HG03432 (cell line): ENCODE data around the gene ZMIZ1.

Experiments
- ATAC-seq: cut with Tn5 transposase; IDR thresholded peaks from one replicate; pipeline ENCODE4 v1.9.1; 2021; ENCODE audit warnings: mild to moderate bottlenecking, moderate library complexity; ENCODE audit not compliant: unreplicated experiment

Gene ZMIZ1

DNA sequence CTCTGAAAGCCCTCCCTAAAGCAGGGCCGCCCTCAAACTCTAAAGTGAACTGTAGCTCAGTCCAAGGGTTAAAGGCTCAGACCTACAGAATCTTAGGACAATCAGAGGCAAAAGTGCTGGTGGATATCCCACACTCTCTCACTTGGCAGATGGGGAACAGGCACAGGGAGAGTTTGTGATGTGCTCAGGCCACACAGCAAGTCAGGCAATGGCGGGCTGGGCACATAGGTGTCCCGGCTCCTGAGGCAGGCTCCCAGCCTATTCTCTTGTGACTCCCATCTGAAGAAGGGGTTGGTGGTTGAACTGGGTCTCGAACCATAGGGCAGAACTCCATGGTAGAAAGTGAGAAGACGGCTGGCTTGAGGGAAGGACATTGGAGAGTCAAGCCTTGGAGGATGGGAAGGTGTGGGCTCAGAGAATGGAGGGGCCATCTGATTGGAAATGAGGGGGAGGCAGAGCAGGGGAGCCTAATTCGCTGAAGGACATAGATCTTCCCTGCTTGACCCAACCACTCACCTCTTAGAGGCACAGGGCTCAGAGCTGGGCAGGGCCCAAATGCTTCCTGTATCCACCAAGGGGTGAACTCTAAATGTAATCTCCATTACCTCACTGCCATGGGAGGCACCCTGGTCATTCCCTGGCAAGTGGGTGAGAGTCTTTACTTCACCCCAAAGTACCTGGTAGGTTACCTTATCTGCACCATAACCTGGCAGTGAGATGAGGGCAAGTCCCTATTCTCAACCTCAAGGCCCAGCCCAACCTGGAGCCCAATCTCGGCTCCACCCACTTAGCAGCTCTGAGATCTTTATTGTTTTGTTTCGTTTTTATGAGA, 4.9 kb upstream of the ZMIZ1 start:
- no peak for ATAC-seq

DNA sequence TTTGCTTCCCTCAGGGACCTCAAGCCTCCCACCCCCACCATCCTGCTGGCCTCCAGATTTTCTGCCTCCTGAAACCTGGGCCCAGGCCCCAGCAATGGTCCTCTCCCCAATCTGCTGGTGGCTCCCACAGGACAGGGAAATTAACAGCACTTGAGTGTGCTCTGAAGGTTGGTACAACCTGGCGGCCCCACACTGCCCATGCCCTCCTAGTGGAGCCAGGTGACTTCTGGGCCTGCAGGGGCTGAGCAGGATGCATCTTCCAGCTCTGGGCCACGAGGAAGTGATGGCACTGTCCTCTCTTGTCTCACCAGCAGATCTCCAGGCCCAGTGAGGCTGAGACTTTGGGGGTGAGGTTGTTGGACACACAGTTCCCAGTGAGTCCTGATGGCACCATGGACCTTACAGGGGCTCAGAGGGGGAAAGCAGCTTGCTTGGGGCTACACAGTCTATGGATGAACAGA, 3.6 kb upstream of the ZMIZ1 start:
- no peak for ATAC-seq

GRCh38 chr10:79065853-79066252, 2.9 kb upstream of the ZMIZ1 start:
- no peak for ATAC-seq

GRCh38 chr10:79066411-79067240, 2.1 kb upstream of the ZMIZ1 start:
- ATAC-seq, result no peak

GRCh38 chr10:79067241-79068202, 1.2 kb upstream of the ZMIZ1 start:
- ATAC-seq, result no peak

- peak; percentile 0 for ATAC-seq
Measured at GRCh38 chr10:79068203-79068561, 584 bp upstream of the ZMIZ1 start.

DNA sequence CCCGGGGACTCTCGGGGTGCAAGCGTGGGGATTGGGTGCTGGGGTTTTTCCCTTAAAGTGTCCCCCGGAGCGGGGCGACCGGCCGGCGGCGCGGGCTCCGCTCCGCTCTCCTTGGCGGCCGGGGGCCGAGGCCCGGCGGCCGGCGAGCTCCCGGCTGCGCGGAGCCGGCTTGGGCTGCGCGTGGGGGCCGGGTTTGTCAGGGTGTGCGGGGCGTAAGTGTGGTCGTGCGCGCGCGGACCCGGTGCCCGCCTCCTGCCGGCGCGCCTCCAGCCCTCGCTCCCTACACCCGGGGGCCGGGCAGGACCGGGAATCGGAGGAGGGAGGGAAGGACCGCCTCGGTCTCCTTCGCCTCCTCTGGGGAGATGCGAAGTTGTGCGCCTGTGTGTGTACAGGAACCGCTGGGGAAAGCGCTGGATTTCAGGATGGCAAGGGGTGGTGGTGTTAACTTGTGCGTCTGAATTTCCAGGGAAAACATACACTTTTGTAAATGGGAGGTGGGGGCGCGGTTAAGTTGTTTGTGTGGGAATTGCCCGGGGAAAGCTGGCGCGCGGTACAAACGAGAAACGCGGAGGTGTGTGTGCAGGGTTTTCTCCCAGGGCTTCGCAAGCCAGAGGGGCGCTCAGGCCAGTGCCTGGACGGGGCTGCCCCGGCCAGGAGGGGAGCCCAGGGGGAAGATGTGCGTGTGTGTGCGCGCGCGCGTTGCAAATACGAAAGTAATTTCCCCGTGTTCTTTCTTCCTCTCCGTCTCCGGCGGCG, 737 bp downstream of the ZMIZ1 start:
- ATAC-seq, result peak; percentile 20

GRCh38 chr10:79070081-79070605, 1.4 kb downstream of the ZMIZ1 start:
- no peak for ATAC-seq

GRCh38 chr10:79070606-79071395, 2.0 kb downstream of the ZMIZ1 start:
- no peak for ATAC-seq

- no peak for ATAC-seq
Measured at GRCh38 chr10:79071396-79071923, 2.7 kb downstream of the ZMIZ1 start.

- ATAC-seq, result no peak
Measured at GRCh38 chr10:79072041-79072441, 3.3 kb downstream of the ZMIZ1 start.

- ATAC-seq, result no peak
Measured at GRCh38 chr10:79072994-79073645, 4.4 kb downstream of the ZMIZ1 start.

DNA sequence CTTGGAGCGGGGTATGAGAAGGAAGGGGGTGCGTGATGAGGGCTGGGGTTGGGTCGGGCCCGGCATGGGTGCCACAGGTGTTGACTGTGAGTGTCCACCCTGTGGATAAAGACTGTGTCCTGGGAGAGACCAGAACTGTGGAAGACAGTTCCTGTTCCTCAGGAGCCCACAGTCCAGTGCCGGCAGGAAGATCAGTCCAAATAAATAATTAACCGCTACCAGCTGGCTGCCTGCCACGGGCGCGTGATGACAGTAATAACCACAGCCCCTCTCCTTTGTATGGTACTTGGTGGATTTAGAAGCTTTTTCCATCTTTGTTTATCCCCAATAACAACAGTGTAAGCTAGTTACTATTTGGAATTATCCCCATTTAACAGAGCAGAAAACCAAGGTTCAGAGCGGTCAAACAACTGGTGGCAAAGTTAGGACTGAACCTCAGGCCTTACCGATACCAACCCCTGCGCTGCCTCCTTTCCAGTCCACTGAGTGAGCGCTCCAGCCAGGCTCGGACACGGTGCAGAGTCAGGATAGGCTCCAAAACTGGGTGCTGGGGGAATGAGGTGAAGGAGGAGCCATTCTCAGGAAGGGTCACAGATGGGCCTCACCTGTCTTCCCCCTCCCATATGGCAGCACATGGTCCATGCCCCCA, 5.1 kb downstream of the ZMIZ1 start:
- no peak for ATAC-seq

DNA sequence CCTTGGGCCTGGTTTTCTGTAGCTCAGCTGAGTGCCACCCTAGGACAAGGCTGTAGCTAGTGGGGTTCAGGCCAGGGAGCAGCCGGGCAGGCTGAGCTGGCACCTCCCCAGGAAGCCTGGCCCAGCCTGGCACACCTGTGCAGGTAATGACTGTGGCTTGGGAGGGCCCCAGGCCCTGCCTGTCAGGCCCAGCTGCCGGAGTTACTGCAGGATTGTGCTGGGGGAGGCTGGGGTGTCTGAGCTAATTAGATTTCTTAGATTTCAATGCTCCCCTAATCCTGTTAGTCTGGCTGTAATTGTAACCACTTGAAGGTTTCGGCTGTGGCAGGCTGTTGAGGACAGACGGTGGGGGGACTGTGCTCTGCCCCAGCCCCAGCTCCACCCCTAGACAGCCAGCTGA, 6.0 kb downstream of the ZMIZ1 start:
- no peak for ATAC-seq

DNA sequence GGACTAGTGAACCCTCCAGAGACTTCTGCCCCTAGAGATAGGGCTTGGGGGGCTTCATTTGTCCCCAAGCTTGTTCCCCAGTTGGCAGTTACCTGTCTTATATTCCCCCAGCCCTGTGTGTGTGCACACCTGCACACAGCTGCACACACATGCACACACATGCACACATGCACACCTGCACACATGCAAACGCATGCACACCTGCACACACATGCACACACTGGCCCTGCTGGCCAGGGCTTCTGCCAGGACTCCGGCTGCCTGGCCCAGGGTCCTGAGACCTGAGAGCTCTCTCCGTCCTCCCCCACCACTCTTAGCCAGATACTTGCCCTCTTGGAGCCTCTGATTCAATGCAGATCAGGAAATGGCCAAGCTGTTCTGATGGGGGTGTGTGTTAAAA, 6.7 kb downstream of the ZMIZ1 start:
- ATAC-seq, result no peak

- no peak for ATAC-seq
Measured at GRCh38 chr10:79077488-79078173, 8.9 kb downstream of the ZMIZ1 start.

DNA sequence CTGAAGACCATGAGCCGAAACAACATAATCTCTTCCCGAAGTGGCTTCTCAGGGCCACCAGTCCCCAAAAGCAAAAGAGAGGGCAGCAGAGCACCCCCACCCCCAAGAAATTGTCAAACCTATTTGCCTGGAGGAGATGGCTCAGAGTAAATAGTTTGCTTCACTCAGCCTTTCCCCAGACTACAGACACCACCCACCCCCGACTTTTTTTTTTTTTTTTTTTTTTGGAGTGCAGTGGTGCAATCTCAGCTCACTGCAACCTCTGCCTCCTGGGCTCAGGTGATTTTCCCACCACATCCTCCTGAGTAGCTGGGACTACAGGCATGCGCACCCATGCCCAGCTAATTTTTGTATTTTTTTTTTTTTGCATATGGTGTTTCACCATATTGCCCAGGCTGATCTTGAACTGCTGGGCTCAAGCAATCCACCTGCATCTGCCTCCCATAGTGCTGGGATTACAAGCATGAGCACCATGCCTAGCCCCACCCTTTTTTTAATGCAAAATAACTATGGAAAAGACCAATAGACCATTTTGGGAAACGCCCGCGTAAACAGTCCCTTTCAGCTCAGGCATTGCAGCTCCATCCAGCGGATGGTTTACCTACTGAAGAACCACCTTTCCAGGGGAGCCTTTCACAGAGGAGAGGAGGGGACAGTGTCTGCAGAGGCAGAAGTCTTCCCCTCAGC, 9.7 kb downstream of the ZMIZ1 start:
- no peak for ATAC-seq
